ENCODE data around the gene ADAMTS13.

DNA sequence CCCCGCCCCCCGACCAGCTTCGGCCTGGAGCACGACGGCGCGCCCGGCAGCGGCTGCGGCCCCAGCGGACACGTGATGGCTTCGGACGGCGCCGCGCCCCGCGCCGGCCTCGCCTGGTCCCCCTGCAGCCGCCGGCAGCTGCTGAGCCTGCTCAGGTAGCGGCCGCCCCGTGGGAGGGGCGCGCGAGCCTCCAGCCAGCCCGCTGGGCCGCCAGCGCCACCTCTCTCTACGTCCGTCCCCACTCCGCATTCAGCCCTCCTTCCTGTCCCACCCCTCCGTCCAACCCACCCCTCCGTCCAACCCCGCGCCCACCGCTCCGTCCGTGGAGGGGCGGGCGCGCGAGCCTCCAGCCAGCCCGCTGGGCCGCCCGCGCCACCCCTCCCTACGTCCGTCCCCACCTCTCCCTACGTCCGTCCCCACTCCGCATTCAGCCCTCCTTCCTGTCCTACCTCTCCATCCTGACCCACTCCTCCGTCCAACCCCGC, 6.5 kb downstream of the ADAMTS13 start:
- TF ChIP-seq SPI1 (IDR thresholded peaks at IDR 0.05; ENCODE audit: borderline replicate concordance, low read depth, low read length): no peak
- TF ChIP-seq MXI1 (IDR thresholded peaks at IDR 0.05; ENCODE audit: low read depth, low read length): no peak
- TF ChIP-seq, protein P1, sequence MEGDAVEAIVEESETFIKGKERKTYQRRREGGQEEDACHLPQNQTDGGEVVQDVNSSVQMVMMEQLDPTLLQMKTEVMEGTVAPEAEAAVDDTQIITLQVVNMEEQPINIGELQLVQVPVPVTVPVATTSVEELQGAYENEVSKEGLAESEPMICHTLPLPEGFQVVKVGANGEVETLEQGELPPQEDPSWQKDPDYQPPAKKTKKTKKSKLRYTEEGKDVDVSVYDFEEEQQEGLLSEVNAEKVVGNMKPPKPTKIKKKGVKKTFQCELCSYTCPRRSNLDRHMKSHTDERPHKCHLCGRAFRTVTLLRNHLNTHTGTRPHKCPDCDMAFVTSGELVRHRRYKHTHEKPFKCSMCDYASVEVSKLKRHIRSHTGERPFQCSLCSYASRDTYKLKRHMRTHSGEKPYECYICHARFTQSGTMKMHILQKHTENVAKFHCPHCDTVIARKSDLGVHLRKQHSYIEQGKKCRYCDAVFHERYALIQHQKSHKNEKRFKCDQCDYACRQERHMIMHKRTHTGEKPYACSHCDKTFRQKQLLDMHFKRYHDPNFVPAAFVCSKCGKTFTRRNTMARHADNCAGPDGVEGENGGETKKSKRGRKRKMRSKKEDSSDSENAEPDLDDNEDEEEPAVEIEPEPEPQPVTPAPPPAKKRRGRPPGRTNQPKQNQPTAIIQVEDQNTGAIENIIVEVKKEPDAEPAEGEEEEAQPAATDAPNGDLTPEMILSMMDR (IDR thresholded peaks at IDR 0.05 in 2 of 3, conservative IDR thresholded peaks at IDR 0.05 in 1 of 3; ENCODE audit: insufficient read depth in 2 of 3, low read depth in 1 of 3, low read length in 3 of 3): peak in 2 of 3 experiments; percentile 5 to 31; a peak in 2 of 6 replicates
- no peak for TF ChIP-seq BRF2 (IDR thresholded peaks at IDR 0.05; ENCODE audit: borderline replicate concordance, insufficient read depth, insufficient read length)
- TF ChIP-seq EZH2 (IDR thresholded peaks at IDR 0.05; ENCODE audit: borderline replicate concordance, low read depth, low read length): no peak
- TF ChIP-seq MAZ (CRISPR knock-in tag; conservative IDR thresholded peaks at IDR 0.05 in 1 of 2, IDR thresholded peaks at IDR 0.05 in 1 of 2): no peak
- no peak for TF ChIP-seq RCOR1 (IDR thresholded peaks at IDR 0.05; ENCODE audit: borderline replicate concordance in 1 of 2, low read depth in 2 of 2, low read length in 2 of 2)
- no peak for TF ChIP-seq MYBL2 (IDR thresholded peaks at IDR 0.05; ENCODE audit: low read depth)
- TF ChIP-seq MYBL2 (CRISPR knock-in tag; IDR thresholded peaks at IDR 0.05; ENCODE audit: borderline replicate concordance): no peak
- no peak for TF ChIP-seq E2F4 (CRISPR knock-in tag; IDR thresholded peaks at IDR 0.05; ENCODE audit: low read depth)
- no peak for TF ChIP-seq FOXP1 (CRISPR knock-in tag; IDR thresholded peaks at IDR 0.05)
- TF ChIP-seq ZNF395 (CRISPR knock-in tag; IDR thresholded peaks at IDR 0.05): no peak
- no peak for TF ChIP-seq BRCA1 (IDR thresholded peaks at IDR 0.05)
- no peak for TF ChIP-seq BRCA1 (CRISPR knock-in tag; IDR thresholded peaks at IDR 0.05)
